ENCODE measurements around the gene AMOTL1. TPM values are rescaled to one million over a fixed set of nuclear protein-coding genes. Genes with fewer than 3 reads are reported as not detected.

AMOTL1 gene
- total and polyA plus RNA-seq, 12 donors = 3.1 to 115 (median 68.3) TPM

DNA sequence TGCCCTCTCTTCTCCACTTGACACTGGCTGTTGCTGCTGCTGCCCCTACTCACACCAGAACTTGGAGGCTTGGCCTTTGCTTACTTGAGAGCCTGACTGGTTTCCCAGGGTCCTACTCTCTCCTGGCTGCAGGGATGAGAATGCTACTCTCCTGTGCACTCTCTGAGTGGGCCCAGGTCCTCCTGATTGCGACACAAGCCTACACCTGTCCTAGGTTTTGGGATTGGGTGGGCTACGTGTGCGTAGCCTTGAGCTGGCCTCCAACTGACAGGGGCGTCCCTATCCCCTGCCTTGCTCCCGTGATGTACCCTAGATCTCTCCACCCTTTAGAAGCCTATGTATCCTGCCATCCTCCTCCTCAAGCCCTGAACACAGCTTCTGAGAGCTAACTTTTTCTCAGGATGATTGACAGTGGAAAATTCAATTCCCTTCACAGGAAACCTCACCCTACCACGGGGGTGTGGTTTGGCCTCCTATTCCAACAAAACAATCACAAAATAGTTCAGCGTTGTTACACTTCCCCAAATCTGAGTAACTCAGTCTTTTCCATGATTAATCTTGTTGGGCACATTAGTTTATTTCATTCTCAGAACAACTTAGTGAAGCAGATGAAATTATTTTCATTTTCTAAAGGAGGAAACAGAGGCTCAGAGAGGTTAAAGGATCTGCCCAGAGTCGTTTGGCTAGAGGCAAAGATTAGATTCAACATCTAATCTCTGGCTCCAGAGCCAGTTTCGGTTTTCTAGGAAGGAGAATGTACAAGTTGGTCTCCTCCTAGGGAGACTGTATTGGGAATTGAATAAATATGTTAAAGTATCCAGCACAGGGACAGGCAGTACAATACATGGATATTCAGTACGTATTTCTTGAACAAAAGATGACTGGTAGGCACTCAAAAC, 17.6 kb upstream of the AMOTL1 start:
- 49 to 51% methylated on average over 10 of the region's 10 CpGs for WGBS, 2 donors
- peak overlapping the region in 6 of 10 donors; percentile 4 to 30 (median 16) for H3K4me3 ChIP-seq
- H3K27me3 ChIP-seq = no peaks in the 10 kb centered on the region
- intact Hi-C loops (cut with DNase I) = no loop called here
- no peaks in the 10 kb centered on the region for H3K36me3 ChIP-seq
- TF ChIP-seq, protein P1, sequence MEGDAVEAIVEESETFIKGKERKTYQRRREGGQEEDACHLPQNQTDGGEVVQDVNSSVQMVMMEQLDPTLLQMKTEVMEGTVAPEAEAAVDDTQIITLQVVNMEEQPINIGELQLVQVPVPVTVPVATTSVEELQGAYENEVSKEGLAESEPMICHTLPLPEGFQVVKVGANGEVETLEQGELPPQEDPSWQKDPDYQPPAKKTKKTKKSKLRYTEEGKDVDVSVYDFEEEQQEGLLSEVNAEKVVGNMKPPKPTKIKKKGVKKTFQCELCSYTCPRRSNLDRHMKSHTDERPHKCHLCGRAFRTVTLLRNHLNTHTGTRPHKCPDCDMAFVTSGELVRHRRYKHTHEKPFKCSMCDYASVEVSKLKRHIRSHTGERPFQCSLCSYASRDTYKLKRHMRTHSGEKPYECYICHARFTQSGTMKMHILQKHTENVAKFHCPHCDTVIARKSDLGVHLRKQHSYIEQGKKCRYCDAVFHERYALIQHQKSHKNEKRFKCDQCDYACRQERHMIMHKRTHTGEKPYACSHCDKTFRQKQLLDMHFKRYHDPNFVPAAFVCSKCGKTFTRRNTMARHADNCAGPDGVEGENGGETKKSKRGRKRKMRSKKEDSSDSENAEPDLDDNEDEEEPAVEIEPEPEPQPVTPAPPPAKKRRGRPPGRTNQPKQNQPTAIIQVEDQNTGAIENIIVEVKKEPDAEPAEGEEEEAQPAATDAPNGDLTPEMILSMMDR (IDR thresholded peaks at IDR 0.05) = no peak
- ATAC-seq (peak; percentile 56 to 89 (median 78)), DNase-seq (peak in 1 of 2 donors; percentile 47)
- H3K27ac ChIP-seq = peak overlapping the region; percentile 21 to 82 (median 61)
- peaks cover 0 to 56% (median 25%) of the 10 kb centered on the region in 9 donors for H3K4me1 ChIP-seq
- H3K9me3 ChIP-seq = no peaks in the 10 kb centered on the region

DNA sequence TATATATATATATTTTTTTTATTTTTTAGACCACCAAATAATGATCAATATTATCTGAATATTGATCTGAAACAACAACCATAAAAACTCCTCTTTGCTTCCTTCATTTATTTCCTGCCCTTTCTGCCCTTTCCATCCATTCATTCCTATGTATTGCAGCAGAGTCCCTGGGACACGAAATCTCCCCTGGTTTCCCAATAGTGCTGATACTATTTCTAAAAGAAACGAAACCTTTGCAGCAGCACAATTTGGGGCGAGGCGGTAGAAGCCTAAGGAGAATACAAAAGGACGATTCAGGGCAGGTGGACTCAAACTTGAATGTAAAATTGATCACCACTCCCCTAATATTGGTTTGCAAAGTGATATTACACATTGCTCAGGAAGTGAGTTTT, 16.9 kb upstream of the AMOTL1 start:
- TF ChIP-seq, protein P1 (IDR thresholded peaks at IDR 0.05) = no peak

DNA sequence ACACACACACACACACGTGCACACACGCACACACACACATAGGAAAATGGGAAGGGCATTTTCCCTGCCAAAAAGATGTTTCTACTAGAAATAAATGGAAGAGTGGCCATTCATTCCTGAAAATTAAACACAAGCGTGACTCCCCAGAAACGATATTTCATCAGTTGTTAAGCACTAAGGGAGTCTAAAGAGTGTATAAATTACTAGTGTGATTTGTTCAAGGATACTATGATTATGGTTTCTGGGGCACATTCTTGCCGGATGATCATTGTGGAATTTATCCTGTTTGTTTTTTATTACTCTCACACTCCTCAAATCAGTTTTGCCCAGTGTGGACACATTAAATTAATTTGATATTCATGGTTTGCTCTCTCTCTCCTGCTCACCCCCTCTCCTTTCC, 16.4 kb upstream of the AMOTL1 start:
- 82 to 90% methylated on average over 5 of the region's 5 CpGs for WGBS, 2 donors
- Histone ChIP-seq H3K36me3 (no peaks in the 10 kb centered on the region), H3K4me1 (peaks cover 0 to 56% (median 25%) of the 10 kb centered on the region in 9 donors), H3K9me3 (no peaks in the 10 kb centered on the region), H3K4me3 (no peak overlapping the region), H3K27ac (peak overlapping the region in 4 of 10 donors; percentile 68 to 82 (median 76)), H3K27me3 (no peaks in the 10 kb centered on the region)
- TF ChIP-seq, protein P1 (IDR thresholded peaks at IDR 0.05) = no peak
- intact Hi-C loops (cut with DNase I) = no loop called here
- DNase-seq = no peak
- ATAC-seq = no peak

More for the DNA sequence above, 16.9 kb upstream of the AMOTL1 start:
- no peaks in the 10 kb centered on the region for H3K9me3 ChIP-seq
- DNase-seq = no peak
- H3K4me1 ChIP-seq = peaks cover 0 to 56% (median 25%) of the 10 kb centered on the region in 9 donors
- intact Hi-C loops (cut with DNase I) = no loop called here
- peak overlapping the region in 5 of 10 donors; percentile 9 to 30 (median 19) for H3K4me3 ChIP-seq
- H3K27me3 ChIP-seq = no peaks in the 10 kb centered on the region
- no peak for ATAC-seq
- 71 to 74% methylated on average over 5 of the region's 5 CpGs for WGBS, 2 donors
- H3K36me3 ChIP-seq = no peaks in the 10 kb centered on the region
- H3K27ac ChIP-seq = peak overlapping the region; percentile 21 to 82 (median 61)

DNA sequence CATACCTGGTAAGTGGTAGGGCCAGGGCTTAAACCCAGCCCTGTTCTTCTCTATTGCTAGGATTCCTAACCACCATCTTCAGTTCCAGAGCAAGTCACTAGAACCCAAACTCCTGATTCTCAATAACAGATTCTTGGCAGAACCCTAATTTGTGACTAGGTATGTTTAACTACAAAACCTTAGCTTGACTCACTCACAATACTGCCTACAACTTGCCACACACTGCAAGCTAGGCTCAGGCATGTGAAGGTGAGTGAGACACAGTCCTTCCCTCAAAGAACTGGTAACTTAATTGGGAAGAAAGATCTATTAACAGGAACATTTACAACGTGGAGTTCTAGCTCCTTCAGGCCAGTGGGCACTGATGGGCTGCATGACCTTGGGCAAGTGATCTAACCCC, 14.5 kb upstream of the AMOTL1 start:
- Histone ChIP-seq H3K27ac (no peak overlapping the region), H3K9me3 (no peaks in the 10 kb centered on the region), H3K27me3 (no peaks in the 10 kb centered on the region), H3K4me3 (no peak overlapping the region), H3K4me1 (peaks cover 0 to 50% (median 25%) of the 10 kb centered on the region in 9 donors), H3K36me3 (no peaks in the 10 kb centered on the region)
- DNase-seq = no peak
- ATAC-seq = no peak
- WGBS, 2 donors = 71 to 74% methylated on average over 1 of the region's 1 CpG
- TF ChIP-seq, protein P1 (IDR thresholded peaks at IDR 0.05) = no peak
- intact Hi-C loops (cut with DNase I) = no loop called here
